GM12878 (cell line): Measurements from ENCODE around the gene NTM. TPM values are rescaled to one million over a fixed set of nuclear protein-coding genes. Genes with fewer than 3 reads are reported as not detected.
"Not testable (repeated sequence)": the region's sequence is repeated elsewhere in the genome, so short reads cannot be mapped to it uniquely, and the experiment has no call there.

ENCODE experiments used
- ATAC-seq: fragments of 200-7000 bp; cut with Tn5 transposase; 3 replicates; pipeline ENCODE4 v1.9.1; 2020; ENCODE audit warnings: mild to moderate bottlenecking, moderate library complexity
- BruUV-seq: library from RNA; stranded (reverse); fragments of 400-500 nt; replicated peaks from 2 replicates; lab custom pipeline; 2021; lab: Mats Ljungman, UMichigan
- CTCF ChIA-PET: fragments of 300-600 bp; sonication (Branson Sonifier 250); formaldehyde crosslinking; extraction: SDS; loops from one replicate; lab custom pipeline; 2021; ENCODE audit warnings: inconsistent platforms; lab: Yijun Ruan, JAX
- POLR2A ChIA-PET: fragments of 350-600 bp; formaldehyde crosslinking; extraction: SDS; loops from one replicate; lab custom pipeline; 2021; ENCODE audit warnings: inconsistent platforms; lab: Charles Lee
- RAD21 ChIA-PET: fragments of 300-600 bp; sonication (Branson Sonifier 250); formaldehyde crosslinking; loops from one replicate; lab custom pipeline; 2023; ENCODE audit warnings: antibody characterized with exemption; ENCODE audit not compliant: unreplicated experiment; lab: Charles Lee
- SMC1A ChIA-PET: fragments of 300-600 bp; sonication (Branson Sonifier 250); formaldehyde crosslinking; loops from one replicate; lab custom pipeline; 2023; ENCODE audit not compliant: unreplicated experiment, uncharacterized antibody; lab: Charles Lee
- DNase-seq: peaks from one replicate; pipeline ENCODE4 v3.0.0-alpha.2; 2011; ENCODE audit warnings: low read depth, low spot score
- FAIRE-seq: peaks from 3 replicates; lab custom pipeline; 2011; peaks lifted over from hg19 to GRCh38; lab: Jason Lieb, UNC
- H2AFZ ChIP-seq: 2 replicates; pipeline ENCODE4 v1.6.0; 2011; ENCODE audit warnings: low read depth, low read length, control low read depth; ENCODE audit not compliant: control insufficient read depth
- H3K27ac ChIP-seq: 2 replicates; pipeline ENCODE4 v1.5.1; 2011; ENCODE audit warnings: control low read depth; ENCODE audit not compliant: control insufficient read depth, insufficient read depth
- H3K27me3 ChIP-seq, 2 experiments: replicated peaks in 1 of 2; 2 replicates each; pipeline versions ENCODE4 v1.6.0 to v1.6.1; 2011; ENCODE audit warnings: low read length in 1 of 2; ENCODE audit not compliant: control insufficient read depth in 2 of 2, insufficient read depth in 2 of 2
- H3K36me3 ChIP-seq, 2 experiments: 2 replicates each; pipeline ENCODE4 v1.5.1; 2011; ENCODE audit warnings: low read length in 1 of 2; ENCODE audit not compliant: control insufficient read depth in 2 of 2, insufficient read depth in 2 of 2
- H3K4me1 ChIP-seq: 2 replicates; pipeline ENCODE4 v1.6.1; 2011; ENCODE audit warnings: mild to moderate bottlenecking, low read length, moderate library complexity, mixed read lengths; ENCODE audit not compliant: control insufficient read depth, insufficient read depth
- H3K4me2 ChIP-seq: 2 replicates; pipeline ENCODE4 v1.6.0; 2011; ENCODE audit warnings: control low read depth; ENCODE audit not compliant: control insufficient read depth, insufficient read depth
- H3K4me3 ChIP-seq: fragments of 200-600 bp; sonication (generic); 2 replicates; pipeline ENCODE4 v1.5.1; 2016
- H3K79me2 ChIP-seq: 2 replicates; pipeline ENCODE4 v1.6.0; 2011; ENCODE audit warnings: low read length; ENCODE audit not compliant: control insufficient read depth, insufficient read depth
- H3K9ac ChIP-seq: 2 replicates; pipeline ENCODE4 v1.8.0; 2011; ENCODE audit warnings: low read length, control low read depth, mixed read lengths; ENCODE audit not compliant: control insufficient read depth, insufficient read depth
- H3K9me3 ChIP-seq: replicated peaks from 3 replicates; pipeline ENCODE4 v1.5.1; 2011; ENCODE audit warnings: mild to moderate bottlenecking, low read length; ENCODE audit not compliant: control insufficient read depth, insufficient read depth
- H4K20me1 ChIP-seq: 2 replicates; pipeline ENCODE4 v1.6.0; 2011; ENCODE audit not compliant: control insufficient read depth, insufficient read depth
- JUND ChIP-seq: IDR thresholded peaks from 2 replicates; pipeline ENCODE4 v1.6.1; 2012; ENCODE audit warnings: low read depth, mild to moderate bottlenecking, low read length, improper control_type of control experiment, moderate library complexity
- KDM1A ChIP-seq: fragments of 200-600 bp; sonication (generic); IDR thresholded peaks from 2 replicates; pipeline ENCODE4 v1.6.1; 2016; ENCODE audit warnings: borderline replicate concordance
- PML ChIP-seq: IDR thresholded peaks from 2 replicates; pipeline ENCODE4 v1.6.1; 2012; ENCODE audit warnings: low read length, inconsistent platforms
- RAD51 ChIP-seq: fragments of 450-650 bp; IDR thresholded peaks from 2 replicates; pipeline ENCODE4 v1.6.1; 2016; ENCODE audit warnings: moderate library complexity, mild to moderate bottlenecking, inconsistent platforms
- RCOR1 ChIP-seq: conservative IDR thresholded peaks from 2 replicates; pipeline ENCODE4 v1.6.1; 2012; ENCODE audit warnings: low read depth, low read length, improper control_type of control experiment
- SPI1 ChIP-seq: IDR thresholded peaks from 2 replicates; pipeline ENCODE4 v1.6.1; 2011; ENCODE audit warnings: low read depth, mild to moderate bottlenecking, low read length, moderate library complexity, borderline replicate concordance; ENCODE audit not compliant: insufficient read depth
- SREBF1 ChIP-seq: IDR thresholded peaks from 2 replicates; pipeline ENCODE4 v1.6.1; 2012; ENCODE audit warnings: mild to moderate bottlenecking, low read length
- ZNF592 ChIP-seq: fragments of 450-650 bp; IDR thresholded peaks from 2 replicates; pipeline ENCODE4 v1.6.1; 2017; ENCODE audit warnings: mild to moderate bottlenecking, moderate library complexity
- WGBS: methylation state at CpG from one replicate; pipeline ENCODE4 v1.1.6; 2016; ENCODE audit warnings: low lambda C conversion rate; ENCODE audit not compliant: insufficient replicate concordance, insufficient coverage; ENCODE audit errors: missing lambda C conversion rate; 5-methylcytosine and 5-hydroxymethylcytosine counted together
- in situ Hi-C: fragments of 300-500 bp; cut with MboI; formaldehyde crosslinking; loops from 9 replicates; pipeline ENCODE4 v1.14.3; 2018; ENCODE audit warnings: mixed read lengths
- intact Hi-C: fragments of 100-400 bp; cut with micrococcal nuclease; formaldehyde crosslinking; loops from one replicate; pipeline ENCODE4 v1.14.2; 2022; ENCODE audit not compliant: unreplicated experiment
- polyA plus RNA-seq, 11 experiments: library from polyadenylated mRNA; depleted of rRNA in 4 of 11; unstranded in 6 of 11; stranded (reverse) in 5 of 11; fragments of >200 nt; fragmentation: Nextera tagmentation in 4 of 11; fragmentation: Illumina TruSeq in 1 of 11; extraction: Ambion mirVana in 4 of 11; extraction: Trizol in 1 of 11; gene quantifications; 1 replicate in 1 of 11; 2 replicates in 10 of 11; pipeline versions ENCODE4 v1.2.1 to v1.2.3, GENCODE V29; 2011 to 2016; ENCODE audit warnings: inconsistent platforms in 2 of 11, missing spikeins in 2 of 11, low read depth in 1 of 11
- total RNA-seq, 4 experiments: library from RNA; depleted of rRNA in 3 of 4; stranded (reverse); fragments of >200 nt in 3 of 4; fragmentation: Illumina TruSeq in 1 of 4; extraction: Trizol in 1 of 4; gene quantifications; 2 replicates each; pipeline versions ENCODE4 v1.2.1 to v1.2.3, GENCODE V29; 2013 to 2021
- TF ChIP-seq, protein P1 (sequence below), 3 experiments: IDR thresholded peaks in 2 of 3; conservative IDR thresholded peaks in 1 of 3; 2 replicates each; pipeline ENCODE4 v1.5.1; 2011; ENCODE audit warnings: low read depth in 3 of 3, low read length in 3 of 3, mild to moderate bottlenecking in 3 of 3, control low read depth in 2 of 3, moderate library complexity in 2 of 3, inconsistent platforms in 1 of 3, mixed read lengths in 1 of 3; ENCODE audit not compliant: control insufficient read depth in 2 of 3, insufficient read depth in 1 of 3; ENCODE audit errors: extremely low read depth in 1 of 3

Gene NTM
- total and polyA plus RNA-seq, 10 of the 15 experiments (the other 5 are each of a cell fraction or from before 2014, with no cell fraction given): not detected

- H3K9ac ChIP-seq, H3K79me2 ChIP-seq, H3K4me3 ChIP-seq, H2AFZ ChIP-seq, H3K36me3 ChIP-seq, BruUV-seq, H4K20me1 ChIP-seq, DNase-seq, FAIRE-seq, H3K9me3 ChIP-seq, in situ Hi-C loops, POLR2A ChIA-PET, H3K27ac ChIP-seq, H3K4me1 ChIP-seq: not testable (repeated sequence)
- ChIA-PET SMC1A (interaction anchor here (1.9 to 4.8 kb wide), 2 partner anchors 19 to 42 kb away, joined by 7 to 53 read pairs; no protein-coding TSS in a partner anchor), RAD21 (interaction anchor here (1.0 to 9.8 kb wide), 2 partner anchors 42 to 45 kb away, joined by 3 to 91 read pairs; no protein-coding TSS in a partner anchor), CTCF (interaction anchor here (0.7 to 10.4 kb wide), 3 partner anchors 25 to 290 kb away, joined by 3 to 133 read pairs (median 3); no protein-coding TSS in a partner anchor)
- 30% methylated on average over 30 of the region's 36 CpGs for WGBS
- TF ChIP-seq, protein P1, sequence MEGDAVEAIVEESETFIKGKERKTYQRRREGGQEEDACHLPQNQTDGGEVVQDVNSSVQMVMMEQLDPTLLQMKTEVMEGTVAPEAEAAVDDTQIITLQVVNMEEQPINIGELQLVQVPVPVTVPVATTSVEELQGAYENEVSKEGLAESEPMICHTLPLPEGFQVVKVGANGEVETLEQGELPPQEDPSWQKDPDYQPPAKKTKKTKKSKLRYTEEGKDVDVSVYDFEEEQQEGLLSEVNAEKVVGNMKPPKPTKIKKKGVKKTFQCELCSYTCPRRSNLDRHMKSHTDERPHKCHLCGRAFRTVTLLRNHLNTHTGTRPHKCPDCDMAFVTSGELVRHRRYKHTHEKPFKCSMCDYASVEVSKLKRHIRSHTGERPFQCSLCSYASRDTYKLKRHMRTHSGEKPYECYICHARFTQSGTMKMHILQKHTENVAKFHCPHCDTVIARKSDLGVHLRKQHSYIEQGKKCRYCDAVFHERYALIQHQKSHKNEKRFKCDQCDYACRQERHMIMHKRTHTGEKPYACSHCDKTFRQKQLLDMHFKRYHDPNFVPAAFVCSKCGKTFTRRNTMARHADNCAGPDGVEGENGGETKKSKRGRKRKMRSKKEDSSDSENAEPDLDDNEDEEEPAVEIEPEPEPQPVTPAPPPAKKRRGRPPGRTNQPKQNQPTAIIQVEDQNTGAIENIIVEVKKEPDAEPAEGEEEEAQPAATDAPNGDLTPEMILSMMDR (IDR thresholded peaks at IDR 0.05 in 2 of 3, conservative IDR thresholded peaks at IDR 0.05 in 1 of 3; ENCODE audit: control insufficient read depth in 2 of 3, extremely low read depth in 1 of 3, insufficient read depth in 1 of 3, low read depth in 3 of 3, low read length in 3 of 3): peak in 1 of 3 experiments; percentile 32; a peak in 1 of 6 replicates
- Histone ChIP-seq H3K4me2 (peak overlapping the region; percentile 50; the same call in 1 of the 2 replicates), H3K27me3 (peaks cover 2 to 11% of the 10 kb centered on the region in 2 experiments)
- ATAC-seq: peak; percentile 73
- intact Hi-C loops: loop anchor here (1.0 kb wide), 1 partner anchor 44 kb away; no protein-coding TSS in a partner anchor
These were observed 541.1 kb downstream of the NTM start for GRCh38 chr11:131911388-131912032.

DNA sequence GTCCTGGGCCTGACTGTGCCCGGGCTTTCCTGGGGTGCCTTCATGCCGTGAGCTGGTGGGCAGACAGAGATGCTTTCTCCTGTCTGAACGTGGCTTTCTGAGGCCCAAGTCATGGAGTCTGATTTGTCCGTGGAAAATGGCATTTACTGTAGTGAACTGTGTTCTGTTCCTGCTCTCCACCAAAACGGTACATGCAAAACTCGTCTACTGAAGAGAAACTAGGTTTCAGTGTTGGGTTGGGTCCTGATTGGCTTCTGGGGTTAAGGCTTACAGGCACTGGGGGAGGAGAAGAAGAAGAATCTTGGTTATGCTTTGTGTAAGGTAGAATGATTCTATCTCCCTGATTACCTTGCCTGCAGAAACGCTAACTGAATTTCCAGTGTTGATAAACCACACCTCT lies 541.7 kb downstream of the NTM start:
- Histone ChIP-seq H4K20me1 (no peaks in the 10 kb centered on the region), H3K27ac (no peak overlapping the region), H3K4me2 (no peak overlapping the region), H3K27me3 (peaks cover 2 to 11% of the 10 kb centered on the region in 2 experiments), H2AFZ (no peak overlapping the region), H3K4me3 (no peak overlapping the region), H3K4me1 (no peaks in the 10 kb centered on the region), H3K36me3 (no peaks in the 10 kb centered on the region), H3K9me3 (no peaks in the 10 kb centered on the region; the same call in 2 of the 3 replicates), H3K9ac (no peak overlapping the region), H3K79me2 (no peaks in the 10 kb centered on the region)
- ChIA-PET SMC1A (interaction anchor here (1.0 to 4.8 kb wide), 3 partner anchors 19 to 116 kb away, joined by 3 to 53 read pairs (median 7); no protein-coding TSS in a partner anchor), CTCF (interaction anchor here (1.2 to 10.4 kb wide), 2 partner anchors 25 to 43 kb away, joined by 3 to 133 read pairs; no protein-coding TSS in a partner anchor), RAD21 (interaction anchor here (1.0 to 9.8 kb wide), 3 partner anchors 20 to 46 kb away, joined by 3 to 91 read pairs (median 5); no protein-coding TSS in a partner anchor), POLR2A (no interaction called here)
- FAIRE-seq (no peak), ATAC-seq (no peak), DNase-seq (no peak)
- in situ Hi-C loops: no loop called here
- BruUV-seq: no TSS peak
- intact Hi-C loops: no loop called here
- 27% methylated on average over 7 of the region's 7 CpGs for WGBS
- TF ChIP-seq ZNF592 (no peak), PML (no peak), RAD51 (no peak), JUND (no peak), RCOR1 (no peak), SPI1 (no peak), KDM1A (no peak), SREBF1 (no peak)
